ENCODE results near the gene ZFHX3. TPM values are rescaled to one million over a fixed set of nuclear protein-coding genes. Genes with fewer than 3 reads are reported as not detected.

Gene ZFHX3
- polyA plus RNA-seq, 4 donors = 0.45 to 12.8 (median 2.7) TPM

DNA sequence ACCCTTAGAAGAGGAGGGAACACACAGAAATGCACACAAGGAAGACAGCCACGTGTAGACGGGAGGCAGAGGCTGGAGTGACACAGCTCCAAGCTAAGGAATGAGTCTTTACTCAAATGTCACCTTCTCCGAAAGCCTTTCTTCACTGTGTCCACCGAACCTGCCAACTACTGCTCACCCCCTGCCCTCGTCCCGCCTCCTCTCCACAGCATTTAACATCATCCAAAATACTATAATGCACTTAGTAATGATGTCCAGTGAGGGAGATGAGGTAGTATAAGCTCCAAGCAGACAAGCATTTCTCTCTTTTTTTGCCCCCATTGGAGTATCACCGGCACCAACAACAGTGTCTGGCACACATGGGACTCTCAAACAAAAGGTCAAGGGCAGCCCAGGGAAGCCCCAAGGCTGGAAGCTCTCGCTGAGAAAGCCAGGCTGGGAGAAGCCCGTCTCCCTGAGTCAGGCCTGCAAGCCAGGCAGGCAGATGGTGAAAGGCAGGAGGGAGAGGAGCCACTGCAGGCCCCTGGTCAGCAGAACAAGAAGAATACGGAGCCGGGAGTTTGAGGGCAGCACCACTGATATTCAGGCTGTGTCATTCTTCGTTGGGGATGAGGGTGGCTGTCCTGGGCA is 25.9 kb downstream of the ZFHX3 start:
- 85 to 86% (median 86%) methylated on average over 12 of the region's 12 CpGs for WGBS, 3 donors
- H3K27me3 ChIP-seq (ENCODE audit: control insufficient read depth in 3 of 3, insufficient read depth in 3 of 3, low read length in 3 of 3) = no peaks in the 10 kb centered on the region
- peaks cover 0 to 13% (median 0%) of the 10 kb centered on the region in 3 donors for H3K36me3 ChIP-seq (ENCODE audit: control insufficient read depth in 3 of 3, insufficient read depth in 2 of 3, low read depth in 1 of 3, low read length in 3 of 3)
- H3K4me3 ChIP-seq (ENCODE audit: low read depth in 1 of 3, low read length in 3 of 3) = no peak overlapping the region
- DNase-seq = no peak
- FAIRE-seq = no peak
- peaks cover 0 to 25% (median 14%) of the 10 kb centered on the region in 3 donors for H3K4me1 ChIP-seq (ENCODE audit: control insufficient read depth in 3 of 3, insufficient read depth in 2 of 3, low read depth in 1 of 3, low read length in 2 of 3)
- no peaks in the 10 kb centered on the region for H3K9me3 ChIP-seq (ENCODE audit: control insufficient read depth in 2 of 2, insufficient read depth in 1 of 2, low read depth in 1 of 2, low read length in 1 of 2)
- no peak overlapping the region for H3K27ac ChIP-seq (ENCODE audit: low read depth in 1 of 3, low read length in 2 of 3)

DNA sequence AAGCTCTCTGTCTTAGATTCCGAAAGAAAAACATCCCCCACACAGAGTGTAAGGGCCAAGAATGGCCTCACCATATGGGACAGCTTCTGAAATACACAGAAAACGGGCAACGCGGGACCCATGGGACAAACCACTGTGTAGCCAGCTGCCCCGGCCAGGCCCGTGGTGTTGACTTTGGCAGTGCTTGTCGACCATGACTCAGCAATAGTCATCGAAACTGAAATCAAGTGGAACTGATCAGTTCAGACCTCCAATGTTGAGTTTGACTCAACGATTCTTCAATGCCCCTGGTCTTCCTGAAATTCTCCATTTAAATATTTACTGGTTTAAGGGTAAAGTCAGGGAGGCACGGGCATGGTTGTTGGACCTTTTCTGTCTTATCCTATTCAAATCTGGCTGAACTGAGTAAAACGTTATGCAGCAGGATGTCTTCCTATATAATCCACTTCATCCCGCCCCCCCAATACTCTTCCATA is 27.5 kb downstream of the ZFHX3 start:
- peak; percentile 73 to 80 for DNase-seq
- Histone ChIP-seq H3K36me3 (ENCODE audit: control insufficient read depth in 3 of 3, insufficient read depth in 2 of 3, low read depth in 1 of 3, low read length in 3 of 3) (peaks cover 0 to 13% (median 0%) of the 10 kb centered on the region in 3 donors), H3K9me3 (ENCODE audit: control insufficient read depth in 2 of 2, insufficient read depth in 1 of 2, low read depth in 1 of 2, low read length in 1 of 2) (no peaks in the 10 kb centered on the region), H3K4me3 (ENCODE audit: low read depth in 1 of 3, low read length in 3 of 3) (no peak overlapping the region), H3K27me3 (ENCODE audit: control insufficient read depth in 3 of 3, insufficient read depth in 3 of 3, low read length in 3 of 3) (no peaks in the 10 kb centered on the region), H3K27ac (ENCODE audit: low read depth in 1 of 3, low read length in 2 of 3) (no peak overlapping the region), H3K4me1 (ENCODE audit: control insufficient read depth in 3 of 3, insufficient read depth in 2 of 3, low read depth in 1 of 3, low read length in 2 of 3) (peaks cover 4 to 36% (median 19%) of the 10 kb centered on the region in 3 donors)
- no peak for FAIRE-seq
- WGBS, 3 donors = 23 to 46% (median 37%) methylated on average over 12 of the region's 12 CpGs

DNA sequence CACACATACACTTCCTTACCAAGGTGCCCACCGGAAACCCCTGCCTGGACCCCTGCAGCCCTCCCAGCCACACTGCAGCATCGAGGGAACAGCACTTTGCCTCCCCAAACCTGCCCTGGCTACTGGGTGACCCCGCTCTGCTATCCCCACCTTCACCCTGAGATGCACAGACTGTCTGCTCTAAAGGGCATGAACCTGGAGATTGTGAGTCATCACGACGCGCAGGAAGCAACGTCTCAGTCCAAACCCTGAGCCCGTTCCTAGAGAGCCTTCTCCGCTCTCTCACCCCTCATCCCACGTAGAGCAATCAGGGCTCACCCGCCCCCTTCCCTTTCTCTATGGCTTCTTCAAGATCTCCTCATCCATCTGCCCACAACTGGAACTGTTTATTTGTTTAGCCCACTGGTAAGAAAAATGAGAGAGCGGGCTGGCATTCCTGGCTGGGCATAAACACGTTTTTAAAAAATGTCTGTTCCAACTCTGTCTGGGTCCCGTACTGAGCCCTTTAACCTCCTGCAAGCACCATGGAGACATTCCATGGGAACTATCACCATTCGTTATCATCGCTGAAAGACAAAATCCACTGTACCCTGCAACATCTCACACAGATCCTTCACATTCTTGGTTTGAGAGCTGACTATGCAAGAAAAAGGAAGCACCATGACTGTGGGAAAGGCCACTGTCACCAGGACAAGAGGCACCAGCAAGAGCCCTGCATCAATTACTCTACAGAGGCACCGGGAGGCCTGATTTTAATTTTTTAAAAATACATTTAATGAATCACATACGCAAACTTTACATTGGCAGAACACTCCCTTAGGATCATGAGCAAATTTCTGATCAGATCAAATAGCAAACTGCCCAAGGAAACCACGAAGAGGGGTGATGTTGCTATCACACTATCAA is 28.2 kb downstream of the ZFHX3 start:
- no peak for FAIRE-seq
- no peaks in the 10 kb centered on the region for H3K9me3 ChIP-seq (ENCODE audit: control insufficient read depth in 2 of 2, insufficient read depth in 1 of 2, low read depth in 1 of 2, low read length in 1 of 2)
- no peak overlapping the region for H3K4me3 ChIP-seq (ENCODE audit: low read depth in 1 of 3, low read length in 3 of 3)
- 70 to 76% (median 74%) methylated on average over 19 of the region's 19 CpGs for WGBS, 3 donors
- peak in 1 of 2 donors; percentile 28 for DNase-seq
- peak overlapping the region in 1 of 3 donors; percentile 26 for H3K27ac ChIP-seq (ENCODE audit: low read depth in 1 of 3, low read length in 2 of 3)
- peaks cover 5 to 41% (median 19%) of the 10 kb centered on the region in 3 donors for H3K4me1 ChIP-seq (ENCODE audit: control insufficient read depth in 3 of 3, insufficient read depth in 2 of 3, low read depth in 1 of 3, low read length in 2 of 3)
- no peaks in the 10 kb centered on the region for H3K27me3 ChIP-seq (ENCODE audit: control insufficient read depth in 3 of 3, insufficient read depth in 3 of 3, low read length in 3 of 3)
- H3K36me3 ChIP-seq (ENCODE audit: control insufficient read depth in 3 of 3, insufficient read depth in 2 of 3, low read depth in 1 of 3, low read length in 3 of 3) = peaks cover 0 to 13% (median 0%) of the 10 kb centered on the region in 3 donors

DNA sequence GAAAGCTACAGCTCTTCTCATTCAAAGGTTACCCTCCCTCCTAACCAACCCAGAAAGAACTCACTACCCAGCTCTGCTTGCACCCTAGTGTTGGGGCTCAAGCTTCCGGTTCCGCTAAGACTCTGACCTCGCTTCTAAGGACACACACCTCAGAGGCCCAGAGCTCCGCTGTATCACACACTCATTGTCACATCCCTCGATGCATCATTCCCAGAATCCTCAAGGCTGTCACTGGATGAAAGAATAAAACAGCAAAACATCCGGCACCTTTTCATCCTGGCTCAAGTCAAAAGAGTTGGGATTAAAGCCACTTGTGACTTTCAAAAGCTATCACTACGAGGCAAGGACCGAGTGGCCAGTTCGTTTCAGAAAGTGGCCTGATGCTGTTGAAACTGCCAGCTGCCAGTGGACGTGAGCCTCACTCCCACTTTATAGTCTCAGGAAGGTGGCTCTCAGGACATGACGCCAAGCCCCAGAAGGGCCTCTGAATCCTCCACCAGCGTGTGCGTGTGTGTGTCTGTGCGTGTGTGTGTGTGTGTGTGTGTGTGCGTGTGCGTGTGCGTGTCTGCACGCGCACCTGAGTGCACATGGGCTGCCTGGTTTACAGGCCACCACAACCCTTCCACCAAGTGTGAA is 29.0 kb downstream of the ZFHX3 start:
- no peak for FAIRE-seq
- Histone ChIP-seq H3K27me3 (ENCODE audit: control insufficient read depth in 3 of 3, insufficient read depth in 3 of 3, low read length in 3 of 3) (no peaks in the 10 kb centered on the region), H3K27ac (ENCODE audit: low read depth in 1 of 3, low read length in 2 of 3) (peak overlapping the region in 1 of 3 donors; percentile 11), H3K36me3 (ENCODE audit: control insufficient read depth in 3 of 3, insufficient read depth in 2 of 3, low read depth in 1 of 3, low read length in 3 of 3) (peaks cover 0 to 13% (median 0%) of the 10 kb centered on the region in 3 donors), H3K4me1 (ENCODE audit: control insufficient read depth in 3 of 3, insufficient read depth in 2 of 3, low read depth in 1 of 3, low read length in 2 of 3) (peaks cover 5 to 38% (median 19%) of the 10 kb centered on the region in 3 donors), H3K4me3 (ENCODE audit: low read depth in 1 of 3, low read length in 3 of 3) (no peak overlapping the region), H3K9me3 (ENCODE audit: control insufficient read depth in 2 of 2, insufficient read depth in 1 of 2, low read depth in 1 of 2, low read length in 1 of 2) (no peaks in the 10 kb centered on the region)
- 75 to 89% (median 81%) methylated on average over 18 to 19 of the region's 19 CpGs for WGBS, 3 donors
- no peak for DNase-seq

DNA sequence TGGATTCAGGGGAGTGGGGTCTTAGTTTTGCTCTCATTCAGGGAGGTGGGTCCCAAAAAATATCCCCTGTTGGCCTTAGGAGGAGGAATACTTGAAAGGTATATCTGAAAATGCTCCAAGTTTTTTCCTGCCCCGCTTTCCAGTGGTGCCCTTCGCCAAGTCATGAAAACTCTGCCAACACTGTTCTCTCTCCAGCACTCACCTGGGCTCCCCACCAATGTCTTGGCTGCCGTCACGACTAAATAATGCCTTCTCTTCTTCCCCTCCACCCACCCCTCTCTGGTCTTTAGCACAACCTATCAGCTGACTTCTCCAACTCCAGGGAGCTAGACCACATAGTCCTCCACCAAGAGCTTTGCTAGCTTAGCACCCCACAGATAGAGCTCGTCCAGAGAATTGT is 30.6 kb downstream of the ZFHX3 start:
- 85 to 92% (median 90%) methylated on average over 5 of the region's 5 CpGs for WGBS, 3 donors
- peaks cover 0 to 6% (median 0%) of the 10 kb centered on the region in 3 donors for H3K36me3 ChIP-seq (ENCODE audit: control insufficient read depth in 3 of 3, insufficient read depth in 2 of 3, low read depth in 1 of 3, low read length in 3 of 3)
- no peak overlapping the region for H3K4me3 ChIP-seq (ENCODE audit: low read depth in 1 of 3, low read length in 3 of 3)
- FAIRE-seq = no peak
- no peaks in the 10 kb centered on the region for H3K9me3 ChIP-seq (ENCODE audit: control insufficient read depth in 2 of 2, insufficient read depth in 1 of 2, low read depth in 1 of 2, low read length in 1 of 2)
- no peak overlapping the region for H3K27ac ChIP-seq (ENCODE audit: low read depth in 1 of 3, low read length in 2 of 3)
- no peaks in the 10 kb centered on the region for H3K27me3 ChIP-seq (ENCODE audit: control insufficient read depth in 3 of 3, insufficient read depth in 3 of 3, low read length in 3 of 3)
- peaks cover 5 to 37% (median 19%) of the 10 kb centered on the region in 3 donors for H3K4me1 ChIP-seq (ENCODE audit: control insufficient read depth in 3 of 3, insufficient read depth in 2 of 3, low read depth in 1 of 3, low read length in 2 of 3)
- no peak for DNase-seq

DNA sequence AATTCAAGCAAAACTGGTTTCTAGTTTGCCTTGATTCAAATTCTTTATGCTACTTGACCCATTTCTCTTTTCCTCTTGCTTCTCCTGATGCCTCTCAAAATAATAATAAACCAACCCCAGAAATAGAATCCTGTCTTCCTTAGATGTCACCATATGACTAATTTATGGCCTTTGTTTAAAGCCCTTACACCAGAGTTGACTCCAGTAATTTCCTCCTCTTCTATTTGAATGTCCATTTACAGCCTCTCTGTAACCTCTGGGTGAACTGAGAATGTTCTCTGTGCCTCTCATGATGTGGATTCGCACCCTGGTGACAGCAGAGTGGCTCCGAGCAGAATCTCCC is 31.5 kb downstream of the ZFHX3 start:
- FAIRE-seq = no peak
- peak overlapping the region in 1 of 3 donors; percentile 57 for H3K27ac ChIP-seq (ENCODE audit: low read depth in 1 of 3, low read length in 2 of 3)

DNA sequence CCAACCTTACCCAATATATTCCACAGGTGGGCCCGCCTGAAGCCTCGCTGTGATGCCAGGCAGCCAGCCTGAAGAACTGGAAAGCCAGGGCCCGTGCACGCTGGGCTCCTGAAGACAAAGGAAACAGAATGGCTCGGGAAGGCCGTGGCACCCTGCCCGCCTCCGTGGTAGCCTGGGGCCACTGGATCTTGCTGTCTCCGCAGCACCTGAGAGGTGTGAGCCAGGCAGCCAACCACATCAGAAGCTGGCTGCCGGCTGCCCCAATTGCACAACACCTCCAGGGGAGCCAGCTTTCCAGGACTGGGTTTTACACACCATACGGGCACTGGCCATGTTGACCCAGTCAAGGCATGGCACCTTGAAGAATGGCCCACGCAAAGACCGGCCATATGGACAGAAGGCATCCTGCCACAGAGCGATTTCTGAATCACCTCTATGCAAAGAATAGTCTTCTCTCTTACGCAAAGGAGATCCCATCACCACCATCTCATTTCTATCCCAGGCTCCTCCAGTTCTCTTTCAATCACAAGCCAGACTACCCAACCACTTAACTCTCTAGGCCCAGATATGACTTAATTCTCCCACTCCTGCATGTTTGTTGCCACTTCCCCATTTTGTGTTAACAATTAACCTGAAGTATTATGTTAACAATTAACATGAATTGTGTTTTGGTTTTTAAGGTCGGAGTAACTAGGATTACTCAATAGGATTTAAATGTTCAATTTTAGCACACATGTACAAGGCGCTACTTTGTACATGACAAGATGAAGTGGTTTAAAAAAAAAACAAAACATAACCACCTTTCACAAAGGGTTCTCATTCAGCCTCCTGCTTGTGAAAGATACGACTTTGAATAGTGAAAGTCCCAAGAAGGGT is 32.1 kb downstream of the ZFHX3 start:
- H3K27me3 ChIP-seq (ENCODE audit: control insufficient read depth in 3 of 3, insufficient read depth in 3 of 3, low read length in 3 of 3) = no peaks in the 10 kb centered on the region
- no peak overlapping the region for H3K4me3 ChIP-seq (ENCODE audit: low read depth in 1 of 3, low read length in 3 of 3)
- DNase-seq = peak; percentile 63 to 75
- peak overlapping the region in 2 of 3 donors; percentile 57 to 58 for H3K27ac ChIP-seq (ENCODE audit: low read depth in 1 of 3, low read length in 2 of 3)
- FAIRE-seq = no peak
- peaks cover 5 to 37% (median 19%) of the 10 kb centered on the region in 3 donors for H3K4me1 ChIP-seq (ENCODE audit: control insufficient read depth in 3 of 3, insufficient read depth in 2 of 3, low read depth in 1 of 3, low read length in 2 of 3)
- WGBS, 3 donors = 67 to 82% (median 69%) methylated on average over 18 of the region's 18 CpGs
- H3K9me3 ChIP-seq (ENCODE audit: control insufficient read depth in 2 of 2, insufficient read depth in 1 of 2, low read depth in 1 of 2, low read length in 1 of 2) = no peaks in the 10 kb centered on the region
- peaks cover 0 to 4% (median 0%) of the 10 kb centered on the region in 3 donors for H3K36me3 ChIP-seq (ENCODE audit: control insufficient read depth in 3 of 3, insufficient read depth in 2 of 3, low read depth in 1 of 3, low read length in 3 of 3)

More for the DNA sequence above, 31.5 kb downstream of the ZFHX3 start:
- H3K4me3 ChIP-seq (ENCODE audit: low read depth in 1 of 3, low read length in 3 of 3) = no peak overlapping the region
- peak; percentile 52 to 66 for DNase-seq
- H3K36me3 ChIP-seq (ENCODE audit: control insufficient read depth in 3 of 3, insufficient read depth in 2 of 3, low read depth in 1 of 3, low read length in 3 of 3) = peaks cover 0 to 4% (median 0%) of the 10 kb centered on the region in 3 donors
- peaks cover 5 to 37% (median 19%) of the 10 kb centered on the region in 3 donors for H3K4me1 ChIP-seq (ENCODE audit: control insufficient read depth in 3 of 3, insufficient read depth in 2 of 3, low read depth in 1 of 3, low read length in 2 of 3)
- no peaks in the 10 kb centered on the region for H3K27me3 ChIP-seq (ENCODE audit: control insufficient read depth in 3 of 3, insufficient read depth in 3 of 3, low read length in 3 of 3)
- 15 to 57% (median 29%) methylated on average over 2 of the region's 2 CpGs for WGBS, 3 donors
- H3K9me3 ChIP-seq (ENCODE audit: control insufficient read depth in 2 of 2, insufficient read depth in 1 of 2, low read depth in 1 of 2, low read length in 1 of 2) = no peaks in the 10 kb centered on the region
